Stimulated activated naive CD8-positive, alpha-beta T cell treated with anti-CD3 and anti-CD28 coated beads, Interleukin-15, amount 100 ng/mL, for 72 hours (primary cell): Measurements from ENCODE around the gene MAPKBP1.
A peak's percentile ranks its signal among the peaks of the same experiment; 100 is the strongest.

Experiments used
- ATAC-seq: fragments of 150-1000 bp; cut with Tn5 transposase; 2 replicates; pipeline ENCODE4 v1.10.0; 2021; ENCODE audit warnings: mild to moderate bottlenecking, moderate library complexity
- DNase-seq, 2 donors: peaks; one replicate each; pipeline ENCODE4 v3.0.0; 2021 to 2022
- H3K27ac Mint-ChIP-seq, 2 donors: one replicate each; pipeline ENCODE4 v1.8.0; 2022; ENCODE audit warnings: mild to moderate bottlenecking in 2 of 2, mixed read lengths in 2 of 2, moderate library complexity in 2 of 2
- H3K27me3 Mint-ChIP-seq: one replicate; pipeline ENCODE4 v1.8.0; 2022; ENCODE audit warnings: mixed read lengths
- H3K4me1 Mint-ChIP-seq: one replicate; pipeline ENCODE4 v1.8.0; 2022; ENCODE audit warnings: mild to moderate bottlenecking, mixed read lengths
- H3K4me3 Mint-ChIP-seq, 2 donors: one replicate each; pipeline ENCODE4 v1.8.0; 2022; ENCODE audit warnings: mild to moderate bottlenecking in 2 of 2, mixed read lengths in 2 of 2, moderate library complexity in 1 of 2
- H3K9me3 Mint-ChIP-seq, 2 donors: one replicate each; pipeline ENCODE4 v1.8.0; 2022; ENCODE audit warnings: mixed read lengths in 2 of 2

Gene MAPKBP1

GRCh38 chr15:41842229-41842628, 67.9 kb downstream of the MAPKBP1 start:
- no peaks in the 10 kb centered on the region for H3K27me3 Mint-ChIP-seq
- H3K27ac Mint-ChIP-seq: peak overlapping the region in 1 of 2 donors; percentile 74
- H3K9me3 Mint-ChIP-seq: no peaks in the 10 kb centered on the region
- no peak for DNase-seq
- H3K4me1 Mint-ChIP-seq: peaks cover 2% of the 10 kb centered on the region
- H3K4me3 Mint-ChIP-seq: no peak overlapping the region
- ATAC-seq: no peak

- no peaks in the 10 kb centered on the region for H3K9me3 Mint-ChIP-seq
- ATAC-seq (no peak), DNase-seq (no peak)
- H3K4me3 Mint-ChIP-seq: no peak overlapping the region
- H3K27ac Mint-ChIP-seq: peak overlapping the region in 1 of 2 donors; percentile 74
- H3K4me1 Mint-ChIP-seq: peaks cover 4% of the 10 kb centered on the region
- H3K27me3 Mint-ChIP-seq: no peaks in the 10 kb centered on the region
These were observed 69.3 kb downstream of the MAPKBP1 start for GRCh38 chr15:41843571-41843970.

GRCh38 chr15:41844814-41845213, 70.5 kb downstream of the MAPKBP1 start:
- Mint-ChIP-seq H3K4me1 (peaks cover 10% of the 10 kb centered on the region), H3K27ac (peak overlapping the region in 1 of 2 donors; percentile 76), H3K4me3 (no peak overlapping the region), H3K27me3 (no peaks in the 10 kb centered on the region), H3K9me3 (no peaks in the 10 kb centered on the region)
- DNase-seq (no peak), ATAC-seq (no peak)

- DNase-seq (no peak), ATAC-seq (no peak)
- Mint-ChIP-seq H3K4me3 (no peak overlapping the region), H3K27me3 (peaks cover 6% of the 10 kb centered on the region), H3K27ac (no peak overlapping the region), H3K4me1 (peaks cover 10% of the 10 kb centered on the region), H3K9me3 (no peaks in the 10 kb centered on the region)
These were observed 72.9 kb downstream of the MAPKBP1 start for GRCh38 chr15:41847206-41847605.

- no peak for DNase-seq
- Mint-ChIP-seq H3K27me3 (peaks cover 6% of the 10 kb centered on the region), H3K27ac (no peak overlapping the region), H3K9me3 (no peaks in the 10 kb centered on the region), H3K4me1 (peaks cover 10% of the 10 kb centered on the region), H3K4me3 (no peak overlapping the region)
- ATAC-seq: no peak
These were observed 73.7 kb downstream of the MAPKBP1 start for GRCh38 chr15:41847981-41848380.

- peaks cover 6% of the 10 kb centered on the region for H3K27me3 Mint-ChIP-seq
- no peak overlapping the region for H3K4me3 Mint-ChIP-seq
- peaks cover 10% of the 10 kb centered on the region for H3K4me1 Mint-ChIP-seq
- DNase-seq: peak; percentile 17 to 23
- peak overlapping the region in 1 of 2 donors; percentile 48 for H3K27ac Mint-ChIP-seq
- H3K9me3 Mint-ChIP-seq: no peaks in the 10 kb centered on the region
- ATAC-seq: peak; percentile 33
These were observed 74.3 kb downstream of the MAPKBP1 start for GRCh38 chr15:41848631-41849030.

- Mint-ChIP-seq H3K4me1 (peaks cover 10% of the 10 kb centered on the region), H3K9me3 (no peaks in the 10 kb centered on the region), H3K27ac (no peak overlapping the region), H3K4me3 (no peak overlapping the region), H3K27me3 (peaks cover 6% of the 10 kb centered on the region)
- DNase-seq: no peak
- ATAC-seq: no peak
These were observed 74.9 kb downstream of the MAPKBP1 start for GRCh38 chr15:41849204-41849603.

GRCh38 chr15:41849861-41850260, 75.6 kb downstream of the MAPKBP1 start:
- DNase-seq (no peak), ATAC-seq (no peak)
- Mint-ChIP-seq H3K27me3 (peaks cover 6% of the 10 kb centered on the region), H3K9me3 (no peaks in the 10 kb centered on the region), H3K27ac (no peak overlapping the region), H3K4me3 (no peak overlapping the region), H3K4me1 (peaks cover 10% of the 10 kb centered on the region)

- Mint-ChIP-seq H3K4me3 (no peak overlapping the region), H3K4me1 (peaks cover 10% of the 10 kb centered on the region), H3K27me3 (peaks cover 6% of the 10 kb centered on the region), H3K9me3 (no peaks in the 10 kb centered on the region), H3K27ac (peak overlapping the region in 1 of 2 donors; percentile 59)
- ATAC-seq: no peak
- no peak for DNase-seq
These were observed 76.3 kb downstream of the MAPKBP1 start for GRCh38 chr15:41850482-41851166.

- Mint-ChIP-seq H3K4me3 (no peak overlapping the region), H3K9me3 (no peaks in the 10 kb centered on the region), H3K27me3 (peaks cover 6% of the 10 kb centered on the region), H3K27ac (peak overlapping the region in 1 of 2 donors; percentile 59), H3K4me1 (peaks cover 10% of the 10 kb centered on the region)
- DNase-seq: no peak
- ATAC-seq: no peak
These were observed 76.9 kb downstream of the MAPKBP1 start for GRCh38 chr15:41851167-41851523.

- Mint-ChIP-seq H3K27me3 (peaks cover 6% of the 10 kb centered on the region), H3K27ac (peak overlapping the region in 1 of 2 donors; percentile 19), H3K9me3 (no peaks in the 10 kb centered on the region), H3K4me1 (peaks cover 10% of the 10 kb centered on the region), H3K4me3 (no peak overlapping the region)
- DNase-seq (no peak), ATAC-seq (peak; percentile 14)
These were observed 77.6 kb downstream of the MAPKBP1 start for GRCh38 chr15:41851755-41852370.

GRCh38 chr15:41852736-41853590, 78.7 kb downstream of the MAPKBP1 start:
- DNase-seq (no peak), ATAC-seq (no peak)
- H3K27ac Mint-ChIP-seq: no peak overlapping the region
- peaks cover 6% of the 10 kb centered on the region for H3K27me3 Mint-ChIP-seq
- no peak overlapping the region for H3K4me3 Mint-ChIP-seq
- H3K9me3 Mint-ChIP-seq: no peaks in the 10 kb centered on the region
- peaks cover 10% of the 10 kb centered on the region for H3K4me1 Mint-ChIP-seq

- peaks cover 6% of the 10 kb centered on the region for H3K27me3 Mint-ChIP-seq
- no peak for ATAC-seq
- no peak for DNase-seq
- H3K9me3 Mint-ChIP-seq: no peaks in the 10 kb centered on the region
- H3K4me3 Mint-ChIP-seq: no peak overlapping the region
- no peak overlapping the region for H3K27ac Mint-ChIP-seq
- peaks cover 4% of the 10 kb centered on the region for H3K4me1 Mint-ChIP-seq
These were observed 79.5 kb downstream of the MAPKBP1 start for GRCh38 chr15:41853831-41854230.

- H3K4me3 Mint-ChIP-seq: no peak overlapping the region
- H3K27ac Mint-ChIP-seq: no peak overlapping the region
- H3K27me3 Mint-ChIP-seq: peaks cover 6% of the 10 kb centered on the region
- no peaks in the 10 kb centered on the region for H3K4me1 Mint-ChIP-seq
- H3K9me3 Mint-ChIP-seq: no peaks in the 10 kb centered on the region
- ATAC-seq (no peak), DNase-seq (no peak)
These were observed 80.2 kb downstream of the MAPKBP1 start for GRCh38 chr15:41854443-41854842.

GRCh38 chr15:41855261-41855961, 81.1 kb downstream of the MAPKBP1 start:
- Mint-ChIP-seq H3K27ac (peak overlapping the region in 1 of 2 donors; percentile 90), H3K4me3 (no peak overlapping the region), H3K27me3 (peaks cover 6% of the 10 kb centered on the region), H3K9me3 (no peaks in the 10 kb centered on the region), H3K4me1 (peaks cover 6% of the 10 kb centered on the region)
- DNase-seq (no peak), ATAC-seq (no peak)
